ENCODE measurements around the gene ABHD18. TPM values are rescaled to one million over a fixed set of nuclear protein-coding genes. Genes with fewer than 3 reads are reported as not detected.
"Not testable (repeated sequence)": the region's sequence is repeated elsewhere in the genome, so short reads cannot be mapped to it uniquely, and the experiment has no call there.

ABHD18 gene
- total and polyA plus RNA-seq, 4 experiments from 2014 or later, result 10.2 to 24.6 (median 17.1) TPM

DNA sequence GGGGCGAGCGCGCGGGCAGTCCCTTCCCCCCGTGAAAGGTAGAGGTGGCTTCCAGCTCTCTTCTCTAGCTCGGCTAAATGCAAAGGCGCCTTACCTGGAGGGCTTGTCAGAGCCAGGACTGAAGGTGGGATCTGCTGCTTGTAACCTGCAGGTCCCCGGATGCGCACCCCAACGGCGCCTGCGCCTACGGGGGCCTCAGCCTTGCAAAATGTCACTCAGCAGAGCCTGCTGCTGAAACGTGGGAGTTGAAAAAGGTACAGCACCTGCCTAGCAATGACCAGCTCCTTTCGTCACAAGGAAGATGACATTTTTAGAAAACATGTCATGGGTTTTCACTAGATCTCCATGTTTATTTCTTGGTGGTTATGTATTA, 583 bp downstream of the ABHD18 start:
- H3K36me3 Mint-ChIP-seq, result peaks cover 3 to 29% of the 10 kb centered on the region in 2 donors
- H3K27me3 Mint-ChIP-seq, result no peaks in the 10 kb centered on the region
- Histone ChIP-seq H3K9me3 (ENCODE audit: control insufficient read depth in 1 of 2, low read length in 2 of 2) (no peaks in the 10 kb centered on the region), H3K36me3 (ENCODE audit: insufficient read depth, low read length) (no peaks in the 10 kb centered on the region), H3K27ac (ENCODE audit: low read depth, low read length) (peak overlapping the region; percentile 92), H3K4me1 (ENCODE audit: insufficient read depth, low read length) (peaks cover 48% of the 10 kb centered on the region), H3K27me3 (ENCODE audit: insufficient read depth, low read length) (no peaks in the 10 kb centered on the region), H3K4me3 (ENCODE audit: low read length in 2 of 2) (peak overlapping the region; percentile 90 to 91)
- H3K27ac Mint-ChIP-seq, result peak overlapping the region; percentile 81 to 98 (median 97)
- no peaks in the 10 kb centered on the region for H3K9me3 Mint-ChIP-seq
- POLR2A ChIA-PET (ENCODE audit: partially characterized antibody), result interaction anchor here (0.7 to 4.0 kb wide), 14 partner anchors 8 to 1128 kb away, joined by 3 to 113 read pairs (median 6); partner anchors contain the start of genes JADE1, LARP1B, PGRMC2 and PLK4
- peak overlapping the region; percentile 89 to 98 (median 96) for H3K4me3 Mint-ChIP-seq
- peak; percentile 69 to 82 (median 74) for DNase-seq
- CTCF ChIA-PET (ENCODE audit: partially characterized antibody), result interaction anchor here (0.8 to 1.7 kb wide), 7 partner anchors 12 to 323 kb away, joined by 3 to 21 read pairs (median 6); partner anchors contain the start of genes LARP1B and PLK4
- peaks cover 28 to 58% (median 43%) of the 10 kb centered on the region in 4 donors for H3K4me1 Mint-ChIP-seq
- intact Hi-C loops (cut with micrococcal nuclease), result loop anchor here (1.0 to 5.0 kb wide), 7 partner anchors 17 to 1128 kb away; partner anchors contain the start of genes HSPA4L, JADE1, LARP1B and PLK4

DNA sequence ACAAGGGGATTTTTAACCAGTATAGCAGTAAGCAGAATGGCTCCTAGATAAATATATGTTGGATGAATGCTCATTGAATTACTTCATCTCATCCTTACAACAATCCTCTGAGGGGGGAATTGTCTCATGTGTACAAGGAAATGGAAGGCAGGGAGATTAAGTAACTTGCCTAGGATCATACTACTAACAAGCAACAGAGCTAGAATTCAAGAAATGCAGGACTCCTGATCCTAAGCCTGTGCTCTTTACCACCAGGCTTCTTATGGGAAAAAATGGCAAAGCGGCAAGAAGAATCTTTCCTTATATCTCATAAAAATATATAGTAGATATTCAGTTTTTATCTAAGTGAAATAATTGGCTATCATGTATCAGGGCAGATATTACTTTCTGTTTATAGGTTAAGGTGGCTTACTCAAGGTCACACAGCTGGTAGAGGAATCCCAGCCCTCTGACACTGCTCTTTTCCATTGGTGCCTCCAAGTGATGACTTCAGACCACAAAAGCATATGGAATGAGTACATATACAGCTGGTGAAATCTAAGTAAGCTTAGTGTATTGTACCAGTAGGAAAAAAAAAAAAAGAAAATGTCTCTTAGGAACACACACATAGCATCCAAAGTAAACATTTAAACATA, 2.1 kb downstream of the ABHD18 start:
- no peak overlapping the region for H3K4me3 ChIP-seq (ENCODE audit: low read length in 2 of 2)
- peaks cover 25 to 52% (median 38%) of the 10 kb centered on the region in 4 donors for H3K4me1 Mint-ChIP-seq
- H3K4me1 ChIP-seq (ENCODE audit: insufficient read depth, low read length), result peaks cover 43% of the 10 kb centered on the region
- H3K9me3 ChIP-seq (ENCODE audit: control insufficient read depth in 1 of 2, low read length in 2 of 2), result no peaks in the 10 kb centered on the region
- H3K27me3 Mint-ChIP-seq, result no peaks in the 10 kb centered on the region
- H3K4me3 Mint-ChIP-seq, result peak overlapping the region in 7 of 8 donors; percentile 31 to 83 (median 68)
- H3K27me3 ChIP-seq (ENCODE audit: insufficient read depth, low read length), result no peaks in the 10 kb centered on the region
- no peaks in the 10 kb centered on the region for H3K9me3 Mint-ChIP-seq
- ChIA-PET CTCF (ENCODE audit: partially characterized antibody) (no interaction called here), POLR2A (ENCODE audit: partially characterized antibody) (interaction anchor here (1.3 to 1.8 kb wide), 2 partner anchors 86 to 94 kb away, joined by 3 read pairs; partner anchors contain the start of genes LARP1B and PLK4)
- H3K27ac Mint-ChIP-seq, result peak overlapping the region; percentile 28 to 74 (median 57)
- H3K36me3 ChIP-seq (ENCODE audit: insufficient read depth, low read length), result no peaks in the 10 kb centered on the region
- H3K36me3 Mint-ChIP-seq, result peaks cover 3 to 29% of the 10 kb centered on the region in 2 donors
- no peak for DNase-seq
- intact Hi-C loops (cut with micrococcal nuclease), result loop anchor here (5.0 kb wide), 1 partner anchor 185 kb away; the partner anchor contains the start of gene HSPA4L
- no peak overlapping the region for H3K27ac ChIP-seq (ENCODE audit: low read depth, low read length)

DNA sequence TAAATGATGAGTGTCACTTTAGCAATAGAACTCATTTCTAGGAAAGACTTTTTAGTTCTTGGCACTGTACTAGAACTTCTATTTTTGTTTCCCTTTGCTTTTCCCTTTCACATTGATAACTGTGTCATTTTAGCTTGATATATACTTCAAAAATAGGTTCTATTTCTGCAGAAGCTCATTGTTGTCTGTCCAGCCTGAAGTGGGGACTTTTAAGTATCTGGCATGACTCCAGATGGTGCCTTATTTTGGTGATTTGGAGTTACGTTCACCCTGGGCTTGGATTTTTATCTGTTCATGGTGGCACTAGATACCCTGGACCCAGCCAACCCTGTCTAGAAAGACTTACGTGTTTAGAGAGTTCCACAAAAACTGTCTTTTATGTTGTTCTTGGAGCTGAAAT, 3.4 kb downstream of the ABHD18 start:
- Histone ChIP-seq H3K27ac (ENCODE audit: low read depth, low read length) (no peak overlapping the region), H3K4me1 (ENCODE audit: insufficient read depth, low read length) (peaks cover 29% of the 10 kb centered on the region), H3K9me3 (ENCODE audit: control insufficient read depth in 1 of 2, low read length in 2 of 2) (no peaks in the 10 kb centered on the region), H3K4me3 (ENCODE audit: low read length in 2 of 2) (no peak overlapping the region), H3K36me3 (ENCODE audit: insufficient read depth, low read length) (no peaks in the 10 kb centered on the region), H3K27me3 (ENCODE audit: insufficient read depth, low read length) (no peaks in the 10 kb centered on the region)
- POLR2A ChIA-PET (ENCODE audit: partially characterized antibody), result interaction anchor here (1.3 to 1.8 kb wide), 2 partner anchors 88 to 93 kb away, joined by 3 read pairs; partner anchors contain the start of genes LARP1B and PLK4
- no peak for DNase-seq
- Mint-ChIP-seq H3K9me3 (no peaks in the 10 kb centered on the region), H3K27ac (peak overlapping the region in 2 of 7 donors; percentile 17 to 21), H3K36me3 (peaks cover 8 to 19% of the 10 kb centered on the region in 2 donors), H3K4me3 (no peak overlapping the region), H3K27me3 (no peaks in the 10 kb centered on the region), H3K4me1 (peaks cover 14 to 39% (median 26%) of the 10 kb centered on the region in 4 donors)
- intact Hi-C loops (cut with micrococcal nuclease), result loop anchor here (5.0 kb wide), 1 partner anchor 186 kb away; the partner anchor contains the start of gene HSPA4L
- CTCF ChIA-PET (ENCODE audit: partially characterized antibody), result no interaction called here

DNA sequence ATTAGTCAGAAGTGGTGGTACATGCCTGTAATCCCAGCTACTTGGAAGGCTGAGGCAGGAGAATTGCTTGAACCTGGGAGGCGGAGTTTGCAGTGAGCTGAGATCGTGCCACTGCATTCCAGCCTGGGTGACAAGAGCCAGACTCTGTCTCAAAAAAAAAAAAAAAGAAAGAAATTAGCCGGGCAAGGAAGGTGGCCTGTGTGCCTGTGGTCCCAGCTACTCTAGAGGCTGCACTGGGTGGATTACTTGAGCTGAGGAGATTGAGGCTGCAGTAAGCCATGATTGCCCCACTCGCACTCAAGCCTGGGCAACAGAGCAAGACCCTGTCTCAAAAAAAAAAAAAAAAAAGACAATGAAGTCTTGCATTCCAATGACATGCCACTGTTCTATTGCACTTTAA, 5.7 kb downstream of the ABHD18 start:
- intact Hi-C loops (cut with micrococcal nuclease); POLR2A ChIA-PET (ENCODE audit: partially characterized antibody); H3K9me3 ChIP-seq (ENCODE audit: control insufficient read depth in 1 of 2, low read length in 2 of 2); H3K27ac Mint-ChIP-seq; H3K9me3 Mint-ChIP-seq; H3K27me3 ChIP-seq (ENCODE audit: insufficient read depth, low read length); H3K27me3 Mint-ChIP-seq; DNase-seq; H3K36me3 ChIP-seq (ENCODE audit: insufficient read depth, low read length); H3K4me3 Mint-ChIP-seq; H3K4me3 ChIP-seq (ENCODE audit: low read length in 2 of 2); CTCF ChIA-PET (ENCODE audit: partially characterized antibody); H3K27ac ChIP-seq (ENCODE audit: low read depth, low read length): not testable (repeated sequence)
- Mint-ChIP-seq H3K4me1 (peaks cover 14 to 31% (median 22%) of the 10 kb centered on the region in 4 donors), H3K36me3 (peaks cover 16% of the 10 kb centered on the region in 2 donors)
- H3K4me1 ChIP-seq (ENCODE audit: insufficient read depth, low read length), result peaks cover 26% of the 10 kb centered on the region

DNA sequence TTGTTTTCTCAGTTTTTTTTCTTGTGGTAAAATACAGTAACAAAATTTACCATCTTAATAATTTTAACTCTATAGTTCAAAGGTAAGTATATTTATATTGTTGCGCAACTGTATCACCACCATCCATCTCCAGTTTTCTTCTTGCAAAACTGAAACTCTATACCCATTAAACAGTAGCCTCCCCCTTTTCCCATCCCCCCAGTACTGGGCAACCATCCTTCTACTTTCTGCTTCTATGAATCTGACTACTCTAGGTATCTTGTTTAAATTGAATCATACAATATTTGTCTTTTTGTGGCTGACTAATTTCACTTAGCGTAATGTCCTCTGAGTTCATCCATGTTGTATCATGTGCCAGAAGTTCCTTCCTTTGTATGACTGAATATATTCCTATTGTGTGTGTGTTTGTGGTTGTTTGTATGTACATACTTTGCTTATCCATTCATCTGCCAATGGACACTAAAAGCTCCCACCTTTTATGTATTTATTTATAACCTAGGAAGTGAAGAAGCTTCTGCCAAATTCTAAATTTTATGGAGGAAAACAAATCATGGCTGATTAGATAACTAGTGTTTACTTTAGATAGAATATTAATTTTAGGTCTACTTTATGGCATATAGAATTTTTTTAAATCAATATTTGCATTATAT, 10.0 kb downstream of the ABHD18 start:
- no peaks in the 10 kb centered on the region for H3K4me1 ChIP-seq (ENCODE audit: insufficient read depth, low read length)
- Mint-ChIP-seq H3K27ac (no peak overlapping the region), H3K9me3 (no peaks in the 10 kb centered on the region), H3K36me3 (peaks cover 16% of the 10 kb centered on the region in 2 donors), H3K4me3 (no peak overlapping the region), H3K4me1 (peaks cover 5 to 12% (median 6%) of the 10 kb centered on the region in 4 donors), H3K27me3 (no peaks in the 10 kb centered on the region)
- no peak for DNase-seq
- ChIA-PET POLR2A (ENCODE audit: partially characterized antibody) (no interaction called here), CTCF (ENCODE audit: partially characterized antibody) (no interaction called here)
- H3K9me3 ChIP-seq (ENCODE audit: control insufficient read depth in 1 of 2, low read length in 2 of 2), result no peaks in the 10 kb centered on the region
- no peak overlapping the region for H3K4me3 ChIP-seq (ENCODE audit: low read length in 2 of 2)
- no peaks in the 10 kb centered on the region for H3K36me3 ChIP-seq (ENCODE audit: insufficient read depth, low read length)
- intact Hi-C loops (cut with micrococcal nuclease), result no loop called here
- H3K27me3 ChIP-seq (ENCODE audit: insufficient read depth, low read length), result no peaks in the 10 kb centered on the region
- no peak overlapping the region for H3K27ac ChIP-seq (ENCODE audit: low read depth, low read length)

DNA sequence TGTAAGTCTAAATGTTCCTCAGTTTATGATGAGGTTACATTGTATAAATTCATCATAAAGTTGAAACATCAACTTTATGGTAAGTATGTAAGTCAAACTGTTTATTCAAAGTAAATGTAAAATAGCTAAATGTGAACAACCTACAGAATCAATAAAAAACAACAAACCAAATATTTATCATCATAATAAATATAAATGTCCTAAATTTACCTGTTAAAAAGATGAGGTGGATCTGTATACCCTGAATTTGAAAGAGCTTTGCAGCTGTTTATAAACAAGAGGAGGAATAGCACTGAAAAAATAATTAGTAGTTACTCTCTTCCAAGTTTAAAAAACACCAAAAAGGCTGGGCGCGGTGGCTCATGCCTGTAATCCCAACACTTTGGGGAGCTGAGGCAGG, 13.7 kb downstream of the ABHD18 start:
- Histone ChIP-seq H3K36me3 (ENCODE audit: insufficient read depth, low read length) (no peaks in the 10 kb centered on the region), H3K4me1 (ENCODE audit: insufficient read depth, low read length) (no peaks in the 10 kb centered on the region), H3K27me3 (ENCODE audit: insufficient read depth, low read length) (no peaks in the 10 kb centered on the region), H3K4me3 (ENCODE audit: low read length in 2 of 2) (no peak overlapping the region), H3K27ac (ENCODE audit: low read depth, low read length) (no peak overlapping the region), H3K9me3 (ENCODE audit: control insufficient read depth in 1 of 2, low read length in 2 of 2) (no peaks in the 10 kb centered on the region)
- Mint-ChIP-seq H3K27ac (no peak overlapping the region), H3K9me3 (no peaks in the 10 kb centered on the region), H3K4me3 (no peak overlapping the region), H3K36me3 (peaks cover 5 to 14% of the 10 kb centered on the region in 2 donors), H3K27me3 (no peaks in the 10 kb centered on the region), H3K4me1 (peaks cover 2 to 6% (median 5%) of the 10 kb centered on the region in 4 donors)
- ChIA-PET POLR2A (ENCODE audit: partially characterized antibody) (no interaction called here), CTCF (ENCODE audit: partially characterized antibody) (interaction anchor here (0.9 kb wide), 1 partner anchor 13 kb away, joined by 3 read pairs; the partner anchor contains the start of genes ABHD18 and MFSD8)
- intact Hi-C loops (cut with micrococcal nuclease), result no loop called here
- no peak for DNase-seq

DNA sequence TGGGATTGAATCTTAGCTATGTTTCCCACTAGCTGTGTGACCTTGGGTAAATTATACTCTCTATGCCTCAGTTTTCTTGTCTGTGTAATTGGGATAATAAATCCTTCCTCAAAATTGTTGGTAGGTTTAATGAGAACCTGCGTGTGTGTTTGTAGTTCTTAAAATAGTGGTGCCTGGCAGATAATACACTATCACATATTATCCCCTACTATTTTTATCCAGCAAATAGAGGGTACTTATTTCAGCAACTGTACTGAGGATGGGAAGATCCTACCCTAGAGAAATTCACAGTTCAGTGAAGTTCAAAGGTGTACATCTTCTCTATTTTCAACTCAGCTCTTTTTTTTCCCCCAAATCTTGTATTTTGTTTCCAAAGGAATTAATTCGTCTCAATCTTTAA, 17.2 kb downstream of the ABHD18 start:
- no peaks in the 10 kb centered on the region for H3K4me1 ChIP-seq (ENCODE audit: insufficient read depth, low read length)
- H3K4me1 Mint-ChIP-seq, result peaks cover 0 to 4% (median 1%) of the 10 kb centered on the region in 4 donors
- peaks cover 12 to 24% of the 10 kb centered on the region in 2 donors for H3K36me3 Mint-ChIP-seq
- intact Hi-C loops (cut with micrococcal nuclease), result loop anchor here (2.0 kb wide), 1 partner anchor 18 kb away; the partner anchor contains the start of genes ABHD18 and MFSD8
- POLR2A ChIA-PET (ENCODE audit: partially characterized antibody), result no interaction called here
- H3K9me3 ChIP-seq (ENCODE audit: control insufficient read depth in 1 of 2, low read length in 2 of 2), result no peaks in the 10 kb centered on the region
- no peaks in the 10 kb centered on the region for H3K27me3 Mint-ChIP-seq
- no peaks in the 10 kb centered on the region for H3K27me3 ChIP-seq (ENCODE audit: insufficient read depth, low read length)
- H3K4me3 Mint-ChIP-seq, result no peak overlapping the region
- no peak for DNase-seq
- no peaks in the 10 kb centered on the region for H3K9me3 Mint-ChIP-seq
- no peak overlapping the region for H3K27ac ChIP-seq (ENCODE audit: low read depth, low read length)
- H3K36me3 ChIP-seq (ENCODE audit: insufficient read depth, low read length), result peaks cover 5% of the 10 kb centered on the region
- no peak overlapping the region for H3K4me3 ChIP-seq (ENCODE audit: low read length in 2 of 2)
- CTCF ChIA-PET (ENCODE audit: partially characterized antibody), result no interaction called here
- H3K27ac Mint-ChIP-seq, result peak overlapping the region in 2 of 7 donors; percentile 5 to 24

All from CD4-positive, alpha-beta memory T cell (primary cell).